LNCaP clone FGC (cell line): ENCODE measurements around the gene MYH9.
A peak's percentile ranks its signal among the peaks of the same experiment; 100 is the strongest.

ENCODE experiments used
- DNase-seq: peaks from one replicate; pipeline ENCODE4 v3.0.0-alpha.2; 2011; ENCODE audit warnings: low read depth
- H3K4me3 ChIP-seq: 2 replicates; pipeline ENCODE4 v1.5.1; 2011; ENCODE audit warnings: mild to moderate bottlenecking, low read depth, low read length, control low read depth
- TF ChIP-seq, protein P1 (sequence below): IDR thresholded peaks from 2 replicates; pipeline ENCODE4 v1.5.1; 2012; ENCODE audit warnings: mild to moderate bottlenecking; ENCODE audit not compliant: control insufficient read depth, insufficient read depth; ENCODE audit errors: extremely low read depth

Gene MYH9

DNA sequence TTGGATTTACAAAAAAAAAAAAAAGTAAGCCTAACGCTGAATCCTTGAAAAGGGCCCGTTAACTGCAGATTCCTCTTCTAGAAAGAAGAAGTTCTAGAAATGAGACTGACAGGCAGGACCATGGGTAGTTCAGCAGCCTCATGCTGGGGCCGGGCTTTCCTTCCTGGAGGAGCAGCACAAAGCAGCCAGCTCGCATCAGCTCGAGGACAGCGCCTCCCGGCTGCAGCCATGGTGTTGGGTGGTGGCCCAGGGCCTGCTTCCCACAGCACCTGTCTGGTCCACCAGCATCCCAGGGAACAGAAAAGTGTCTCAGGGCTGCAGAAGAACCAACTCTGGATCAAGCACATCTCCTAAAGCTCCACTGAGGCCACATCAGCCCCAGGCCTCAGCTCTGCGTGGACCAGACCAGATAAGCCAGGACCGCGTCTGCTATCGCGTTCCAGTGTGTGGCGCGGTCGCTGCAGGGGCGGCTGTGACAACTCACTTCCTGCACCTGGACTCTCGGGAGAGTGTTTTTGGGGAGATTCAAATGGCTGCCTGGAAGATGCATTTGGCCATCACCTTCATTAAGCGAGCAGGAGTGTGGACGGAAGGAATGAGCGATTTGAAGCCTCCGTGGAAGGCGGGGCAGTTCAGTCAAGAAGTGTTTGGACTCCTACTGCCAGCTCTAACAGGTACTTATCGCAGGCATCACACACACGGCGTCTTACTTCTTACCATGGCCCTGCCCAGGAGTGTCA lies 53.5 kb downstream of the MYH9 start:
- no peak overlapping the region for H3K4me3 ChIP-seq
- no peak for DNase-seq
- TF ChIP-seq, protein P1, sequence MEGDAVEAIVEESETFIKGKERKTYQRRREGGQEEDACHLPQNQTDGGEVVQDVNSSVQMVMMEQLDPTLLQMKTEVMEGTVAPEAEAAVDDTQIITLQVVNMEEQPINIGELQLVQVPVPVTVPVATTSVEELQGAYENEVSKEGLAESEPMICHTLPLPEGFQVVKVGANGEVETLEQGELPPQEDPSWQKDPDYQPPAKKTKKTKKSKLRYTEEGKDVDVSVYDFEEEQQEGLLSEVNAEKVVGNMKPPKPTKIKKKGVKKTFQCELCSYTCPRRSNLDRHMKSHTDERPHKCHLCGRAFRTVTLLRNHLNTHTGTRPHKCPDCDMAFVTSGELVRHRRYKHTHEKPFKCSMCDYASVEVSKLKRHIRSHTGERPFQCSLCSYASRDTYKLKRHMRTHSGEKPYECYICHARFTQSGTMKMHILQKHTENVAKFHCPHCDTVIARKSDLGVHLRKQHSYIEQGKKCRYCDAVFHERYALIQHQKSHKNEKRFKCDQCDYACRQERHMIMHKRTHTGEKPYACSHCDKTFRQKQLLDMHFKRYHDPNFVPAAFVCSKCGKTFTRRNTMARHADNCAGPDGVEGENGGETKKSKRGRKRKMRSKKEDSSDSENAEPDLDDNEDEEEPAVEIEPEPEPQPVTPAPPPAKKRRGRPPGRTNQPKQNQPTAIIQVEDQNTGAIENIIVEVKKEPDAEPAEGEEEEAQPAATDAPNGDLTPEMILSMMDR = no peak

GRCh38 chr22:36333644-36334043 lies 54.1 kb downstream of the MYH9 start:
- DNase-seq = peak; percentile 82
- peak overlapping the region; percentile 19; the same call in 1 of the 2 replicates for H3K4me3 ChIP-seq
- TF ChIP-seq, protein P1 = no peak

- H3K4me3 ChIP-seq = peak overlapping the region; percentile 19; the same call in 1 of the 2 replicates
- TF ChIP-seq, protein P1 = no peak
- peak; percentile 83 for DNase-seq
These were observed 55.0 kb downstream of the MYH9 start for GRCh38 chr22:36332623-36333332.

DNA sequence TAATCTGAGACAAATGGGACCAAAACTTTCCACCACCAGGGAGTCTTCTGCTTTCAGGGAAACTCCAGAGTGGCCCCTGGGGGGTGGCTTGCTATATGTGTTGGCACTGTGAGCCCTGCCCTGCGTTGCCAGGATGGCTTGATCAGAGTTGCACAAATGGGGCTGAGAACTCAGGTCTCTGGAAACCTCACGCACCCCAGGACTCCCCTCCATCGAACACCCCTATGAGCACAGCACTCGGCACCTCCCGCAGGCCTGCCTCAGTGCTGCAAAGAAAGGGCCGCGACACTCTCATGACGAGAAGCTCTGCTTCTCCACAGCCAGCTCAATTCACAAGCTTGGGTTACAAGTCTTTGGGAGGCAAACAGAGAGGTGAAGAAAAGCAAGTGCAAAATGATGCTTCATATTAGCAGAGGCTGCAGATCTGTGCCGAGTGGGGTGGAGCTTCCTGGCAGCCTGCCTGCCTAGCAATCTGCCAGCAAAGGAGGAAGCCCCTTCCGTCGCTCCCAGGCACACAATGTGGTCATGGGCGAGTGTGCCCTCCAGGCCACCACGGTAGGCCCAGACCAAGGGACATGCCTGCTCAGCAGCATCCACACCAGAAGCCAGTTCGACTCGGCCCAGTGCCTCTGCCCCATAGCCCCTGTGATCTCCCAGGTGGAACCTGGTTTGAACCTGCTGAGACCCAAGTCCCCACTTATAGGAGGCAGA lies 55.7 kb downstream of the MYH9 start:
- TF ChIP-seq, protein P1 = no peak
- no peak for DNase-seq
- H3K4me3 ChIP-seq = 0 out of 2 replicates have a peak overlapping the region, but pooled peaks have one; percentile 10

GRCh38 chr22:36331306-36331911 lies 56.4 kb downstream of the MYH9 start:
- H3K4me3 ChIP-seq = no peak overlapping the region
- TF ChIP-seq, protein P1 = no peak
- DNase-seq = peak; percentile 92

DNA sequence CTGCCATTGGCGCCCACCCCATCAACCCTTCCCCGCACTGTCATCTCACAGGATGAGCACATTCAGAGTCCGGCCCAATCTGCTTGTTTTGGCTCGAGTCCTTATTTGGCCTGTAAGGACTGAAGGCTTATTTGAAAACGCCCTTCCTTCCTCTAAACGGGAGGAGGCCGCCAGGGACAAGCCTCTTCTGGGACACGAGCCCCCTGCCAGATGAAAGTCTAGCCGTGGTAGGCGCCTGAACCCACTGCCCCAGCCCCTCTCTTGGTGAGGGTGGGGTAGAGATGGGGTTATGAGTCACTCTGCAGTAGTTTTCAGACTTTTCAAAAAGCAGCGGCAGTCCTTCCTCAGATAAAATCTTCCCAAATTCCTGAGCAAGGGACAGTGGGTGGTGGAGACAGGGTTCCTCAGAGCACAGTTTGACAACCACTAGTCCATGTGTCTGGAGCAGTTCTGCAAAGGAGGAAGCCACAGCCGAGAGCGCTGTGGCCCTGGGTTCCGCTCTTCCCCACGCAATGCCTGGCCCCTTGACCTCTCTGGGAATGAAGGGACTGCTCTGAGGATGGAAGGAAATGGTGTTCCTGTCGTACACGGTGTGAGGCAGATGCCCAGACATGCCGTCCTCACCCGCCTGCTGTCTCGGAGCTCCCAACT lies 57.0 kb downstream of the MYH9 start:
- peak; percentile 68 for DNase-seq
- H3K4me3 ChIP-seq = no peak overlapping the region
- TF ChIP-seq, protein P1 = no peak
